Nephron (organoid): ENCODE measurements around the gene DENND4A.
"Not testable (repeated sequence)": the region's sequence is repeated elsewhere in the genome, so short reads cannot be mapped to it uniquely, and the experiment has no call there.

Experiments used
- H3K27ac Mint-ChIP-seq, 3 experiments: 2 replicates each; pipeline ENCODE4 v1.8.0; 2020; ENCODE audit warnings: mixed read lengths in 3 of 3, mild to moderate bottlenecking in 2 of 3, moderate library complexity in 1 of 3
- H3K27me3 Mint-ChIP-seq: 2 replicates; pipeline ENCODE4 v1.8.0; 2021; ENCODE audit warnings: low read depth, mild to moderate bottlenecking, moderate library complexity, mixed read lengths
- H3K36me3 Mint-ChIP-seq: 2 replicates; pipeline ENCODE4 v1.8.0; 2020; ENCODE audit warnings: low read depth, mixed read lengths
- H3K4me1 Mint-ChIP-seq: 2 replicates; pipeline ENCODE4 v1.8.0; 2020; ENCODE audit warnings: mixed read lengths
- H3K4me3 Mint-ChIP-seq, 3 experiments: 2 replicates each; pipeline ENCODE4 v1.8.0; 2020; ENCODE audit warnings: mild to moderate bottlenecking in 3 of 3, mixed read lengths in 3 of 3, moderate library complexity in 2 of 3
- H3K9me3 Mint-ChIP-seq: 2 replicates; pipeline ENCODE4 v1.8.0; 2020; ENCODE audit warnings: mixed read lengths
- CTCF ChIP-seq, 3 experiments: fragments of 200-600 bp; sonication (generic); IDR thresholded peaks; one replicate each; pipeline ENCODE4 v1.5.0; 2021; ENCODE audit warnings: antibody characterized with exemption in 3 of 3; ENCODE audit not compliant: unreplicated experiment in 3 of 3

The DENND4A gene

GRCh38 chr15:65747265-65747664, 44.8 kb downstream of the DENND4A start:
- no peaks in the 10 kb centered on the region for H3K9me3 Mint-ChIP-seq
- H3K4me3 Mint-ChIP-seq, result no peak overlapping the region
- H3K4me1 Mint-ChIP-seq, result no peaks in the 10 kb centered on the region

GRCh38 chr15:65743637-65744252, 48.3 kb downstream of the DENND4A start:
- Mint-ChIP-seq H3K27ac (no peak overlapping the region), H3K27me3 (no peaks in the 10 kb centered on the region), H3K36me3 (peaks cover 6% of the 10 kb centered on the region), H3K4me3 (no peak overlapping the region), H3K4me1 (no peaks in the 10 kb centered on the region), H3K9me3 (no peaks in the 10 kb centered on the region)
- TF ChIP-seq CTCF (IDR thresholded peaks at IDR 0.05; ENCODE audit: unreplicated experiment in 3 of 3), result no peak

More at GRCh38 chr15:65747265-65747664, 44.8 kb downstream of the DENND4A start:
- Mint-ChIP-seq H3K27ac (no peak overlapping the region), H3K27me3 (no peaks in the 10 kb centered on the region), H3K36me3 (no peaks in the 10 kb centered on the region)
- no peak for TF ChIP-seq CTCF (IDR thresholded peaks at IDR 0.05; ENCODE audit: unreplicated experiment in 3 of 3)

GRCh38 chr15:65740148-65740547, 51.9 kb downstream of the DENND4A start:
- no peak for TF ChIP-seq CTCF (IDR thresholded peaks at IDR 0.05; ENCODE audit: unreplicated experiment in 3 of 3)
- peaks cover 11% of the 10 kb centered on the region for H3K36me3 Mint-ChIP-seq
- no peak overlapping the region for H3K4me3 Mint-ChIP-seq
- no peak overlapping the region for H3K27ac Mint-ChIP-seq
- H3K4me1 Mint-ChIP-seq, result no peaks in the 10 kb centered on the region
- no peaks in the 10 kb centered on the region for H3K27me3 Mint-ChIP-seq
- H3K9me3 Mint-ChIP-seq, result no peaks in the 10 kb centered on the region

- TF ChIP-seq CTCF (IDR thresholded peaks at IDR 0.05; ENCODE audit: unreplicated experiment in 3 of 3), result no peak
- Mint-ChIP-seq H3K4me1 (no peaks in the 10 kb centered on the region), H3K9me3 (no peaks in the 10 kb centered on the region), H3K36me3 (peaks cover 15% of the 10 kb centered on the region), H3K27me3 (no peaks in the 10 kb centered on the region), H3K27ac (no peak overlapping the region), H3K4me3 (no peak overlapping the region)
Observed at GRCh38 chr15:65738649-65739048, 53.4 kb downstream of the DENND4A start.

GRCh38 chr15:65733599-65733998, 58.5 kb downstream of the DENND4A start:
- peaks cover 13% of the 10 kb centered on the region for H3K36me3 Mint-ChIP-seq
- H3K4me1 Mint-ChIP-seq, H3K4me3 Mint-ChIP-seq, H3K9me3 Mint-ChIP-seq, H3K27ac Mint-ChIP-seq, H3K27me3 Mint-ChIP-seq: not testable (repeated sequence)

GRCh38 chr15:65732698-65733097, 59.4 kb downstream of the DENND4A start:
- Mint-ChIP-seq H3K36me3 (peaks cover 13% of the 10 kb centered on the region), H3K9me3 (no peaks in the 10 kb centered on the region), H3K27me3 (no peaks in the 10 kb centered on the region), H3K4me3 (no peak overlapping the region), H3K27ac (no peak overlapping the region), H3K4me1 (peaks cover 4% of the 10 kb centered on the region)
- no peak for TF ChIP-seq CTCF (IDR thresholded peaks at IDR 0.05; ENCODE audit: unreplicated experiment in 3 of 3)
